Smooth muscle cell (in vitro differentiated cells): ENCODE data around the gene CPLX1. TPM values are rescaled to one million over a fixed set of nuclear protein-coding genes. Genes with fewer than 3 reads are reported as not detected.
A peak's percentile ranks its signal among the peaks of the same experiment; 100 is the strongest.
"Not testable (repeated sequence)": the region's sequence is repeated elsewhere in the genome, so short reads cannot be mapped to it uniquely, and the experiment has no call there.

Experiments
- DNase-seq: peaks from one replicate; lab custom pipeline; 2025; ENCODE audit not compliant: unreplicated experiment; lab: John Stamatoyannopoulos, UW
- H2AFZ ChIP-seq: fragments of 200-600 bp; sonication (generic); 2 replicates; pipeline ENCODE4 v1.6.0; 2016; ENCODE audit warnings: antibody characterized with exemption, low read depth, mild to moderate bottlenecking
- H3F3A ChIP-seq: fragments of 200-600 bp; sonication (generic); 2 replicates; pipeline ENCODE4 v1.6.0; 2017; ENCODE audit warnings: antibody characterized with exemption, low read depth
- H3K27ac ChIP-seq: fragments of 200-600 bp; sonication (generic); 2 replicates; pipeline ENCODE4 v1.5.1; 2016; ENCODE audit warnings: low read depth, mild to moderate bottlenecking
- H3K27me3 ChIP-seq: fragments of 200-600 bp; sonication (generic); 2 replicates; pipeline ENCODE4 v1.6.1; 2016; ENCODE audit warnings: low read depth, mild to moderate bottlenecking
- H3K36me3 ChIP-seq: fragments of 200-600 bp; sonication (generic); 2 replicates; pipeline ENCODE4 v1.5.1; 2016; ENCODE audit warnings: low read depth
- H3K4me1 ChIP-seq: fragments of 200-600 bp; sonication (generic); 2 replicates; pipeline ENCODE4 v1.5.1; 2016; ENCODE audit warnings: low read depth
- H3K4me2 ChIP-seq: fragments of 200-600 bp; sonication (generic); 2 replicates; pipeline ENCODE4 v1.6.0; 2016; ENCODE audit warnings: mild to moderate bottlenecking
- H3K4me3 ChIP-seq: fragments of 200-600 bp; sonication (generic); 2 replicates; pipeline ENCODE4 v1.5.1; 2016; ENCODE audit warnings: mild to moderate bottlenecking
- H3K79me2 ChIP-seq: fragments of 200-600 bp; sonication (generic); 2 replicates; pipeline ENCODE4 v1.6.0; 2016; ENCODE audit warnings: low read depth, mild to moderate bottlenecking
- H3K9ac ChIP-seq: fragments of 200-600 bp; sonication (generic); 2 replicates; pipeline ENCODE4 v1.6.0; 2016; ENCODE audit warnings: low read depth
- H3K9me3 ChIP-seq: fragments of 200-600 bp; sonication (generic); replicated peaks from 2 replicates; pipeline ENCODE4 v1.5.1; 2016; ENCODE audit warnings: low read depth
- H4K20me1 ChIP-seq: fragments of 200-600 bp; sonication (generic); 2 replicates; pipeline ENCODE4 v1.6.0; 2016; ENCODE audit warnings: low read depth
- WGBS: methylation state at CpG from one replicate; pipeline ENCODE4 v1.1.7; 2016; ENCODE audit warnings: low lambda C conversion rate; 5-methylcytosine and 5-hydroxymethylcytosine counted together
- polyA plus RNA-seq: library from polyadenylated mRNA; unstranded; fragments of >200 nt; fragmentation: Nextera tagmentation; extraction: Ambion mirVana; gene quantifications from 2 replicates; pipeline ENCODE4 v1.2.1, GENCODE V29; 2016
- total RNA-seq: library from RNA; depleted of rRNA; stranded (reverse); fragments of >200 nt; gene quantifications from 2 replicates; pipeline ENCODE4 v1.2.3, GENCODE V29; 2014
- TF ChIP-seq, protein P1 (sequence below): fragments of 200-600 bp; sonication (generic); IDR thresholded peaks from 2 replicates; pipeline ENCODE4 v1.5.1; 2017; ENCODE audit warnings: borderline replicate concordance, mild to moderate bottlenecking, antibody characterized with exemption; ENCODE audit not compliant: insufficient read depth, poor library complexity, severe bottlenecking

Gene CPLX1
- total and polyA plus RNA-seq, 2 experiments from 2014 or later: not detected

DNA sequence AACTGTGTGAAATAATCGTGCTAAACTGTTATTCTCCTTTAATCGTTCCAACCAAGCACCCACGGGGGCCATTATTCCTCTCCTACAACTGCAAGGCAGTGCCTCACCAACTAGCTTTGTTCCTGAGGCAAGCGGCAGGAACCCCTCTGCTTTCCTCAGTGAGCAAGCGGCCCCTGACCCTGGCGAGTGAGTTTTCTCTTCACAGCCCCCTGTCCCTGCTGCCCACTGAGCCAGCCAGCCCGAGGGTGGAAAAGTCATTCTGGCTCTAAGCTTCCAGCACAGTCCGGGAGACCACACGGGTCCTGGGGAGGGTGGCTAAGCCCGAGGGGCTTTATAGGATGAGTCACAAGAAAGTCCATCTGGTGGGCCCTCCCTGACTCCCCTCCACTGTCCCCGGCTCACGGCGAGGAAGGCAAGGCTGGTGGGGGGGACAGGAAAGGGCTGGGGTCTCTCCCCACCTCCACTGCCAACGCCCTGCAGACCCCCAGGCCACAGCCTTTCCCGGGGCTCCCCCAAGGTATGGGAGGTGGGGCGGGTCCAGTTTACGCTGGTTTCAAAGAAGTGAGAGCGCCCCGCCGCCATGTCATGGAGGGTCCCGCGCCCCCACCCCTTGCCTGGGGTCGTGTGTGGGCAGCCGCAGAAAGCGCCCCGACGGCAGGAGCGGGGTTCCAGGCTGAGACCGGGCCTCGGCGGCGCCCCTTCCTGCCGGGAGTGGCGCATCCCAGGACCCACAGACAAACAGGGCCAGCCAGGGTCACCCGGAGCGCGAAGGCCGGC, 45.0 kb downstream of the CPLX1 start:
- Histone ChIP-seq H3K27ac (peak overlapping the region; percentile 94), H2AFZ (no peak overlapping the region)
- 6% methylated on average over 35 of the region's 38 CpGs for WGBS

DNA sequence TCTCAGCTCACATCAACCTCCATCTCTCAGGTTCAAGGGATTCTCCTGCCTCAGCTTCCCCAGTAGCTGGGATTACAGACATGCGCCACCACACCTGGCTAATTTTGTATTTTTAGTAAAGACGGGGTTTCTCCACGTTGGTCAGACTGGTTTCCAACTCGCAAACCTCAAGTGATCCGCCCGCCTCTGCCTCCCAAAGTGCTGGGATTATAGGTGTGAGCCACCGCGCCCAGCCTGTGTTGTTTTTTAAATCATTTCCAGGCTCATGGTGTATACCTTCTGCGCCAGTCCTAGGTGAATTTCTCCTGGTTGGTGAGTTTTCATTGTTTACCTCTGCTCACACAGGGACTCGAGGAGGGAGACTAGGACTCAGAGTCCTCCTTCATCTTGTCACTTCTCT, 45.7 kb downstream of the CPLX1 start:
- H2AFZ ChIP-seq, DNase-seq, H3K36me3 ChIP-seq, H3K9me3 ChIP-seq: not testable (repeated sequence)
- Histone ChIP-seq H3K79me2 (peaks cover 61% of the 10 kb centered on the region), H4K20me1 (peaks cover 57% of the 10 kb centered on the region), H3F3A (peaks cover 26% of the 10 kb centered on the region), H3K9ac (peak overlapping the region; percentile 98), H3K27me3 (peaks cover 12% of the 10 kb centered on the region), H3K4me3 (peak overlapping the region; percentile 86), H3K4me2 (peak overlapping the region; percentile 94), H3K27ac (peak overlapping the region; percentile 94), H3K4me1 (peaks cover 16% of the 10 kb centered on the region)
- WGBS: 83% methylated on average over 10 of the region's 10 CpGs

More for the DNA sequence above, 45.0 kb downstream of the CPLX1 start:
- H3K4me3 ChIP-seq: peak overlapping the region; percentile 86
- peaks cover 50% of the 10 kb centered on the region for H4K20me1 ChIP-seq
- no peaks in the 10 kb centered on the region for H3K9me3 ChIP-seq
- TF ChIP-seq, protein P1, sequence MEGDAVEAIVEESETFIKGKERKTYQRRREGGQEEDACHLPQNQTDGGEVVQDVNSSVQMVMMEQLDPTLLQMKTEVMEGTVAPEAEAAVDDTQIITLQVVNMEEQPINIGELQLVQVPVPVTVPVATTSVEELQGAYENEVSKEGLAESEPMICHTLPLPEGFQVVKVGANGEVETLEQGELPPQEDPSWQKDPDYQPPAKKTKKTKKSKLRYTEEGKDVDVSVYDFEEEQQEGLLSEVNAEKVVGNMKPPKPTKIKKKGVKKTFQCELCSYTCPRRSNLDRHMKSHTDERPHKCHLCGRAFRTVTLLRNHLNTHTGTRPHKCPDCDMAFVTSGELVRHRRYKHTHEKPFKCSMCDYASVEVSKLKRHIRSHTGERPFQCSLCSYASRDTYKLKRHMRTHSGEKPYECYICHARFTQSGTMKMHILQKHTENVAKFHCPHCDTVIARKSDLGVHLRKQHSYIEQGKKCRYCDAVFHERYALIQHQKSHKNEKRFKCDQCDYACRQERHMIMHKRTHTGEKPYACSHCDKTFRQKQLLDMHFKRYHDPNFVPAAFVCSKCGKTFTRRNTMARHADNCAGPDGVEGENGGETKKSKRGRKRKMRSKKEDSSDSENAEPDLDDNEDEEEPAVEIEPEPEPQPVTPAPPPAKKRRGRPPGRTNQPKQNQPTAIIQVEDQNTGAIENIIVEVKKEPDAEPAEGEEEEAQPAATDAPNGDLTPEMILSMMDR: no peak
- peaks cover 22% of the 10 kb centered on the region for H3K4me1 ChIP-seq
- DNase-seq: no peak
- H3F3A ChIP-seq: peaks cover 26% of the 10 kb centered on the region
- H3K36me3 ChIP-seq: no peaks in the 10 kb centered on the region
- peaks cover 19% of the 10 kb centered on the region for H3K27me3 ChIP-seq
- H3K9ac ChIP-seq: peak overlapping the region; percentile 98
- peak overlapping the region; percentile 94 for H3K4me2 ChIP-seq
- H3K79me2 ChIP-seq: peaks cover 54% of the 10 kb centered on the region

DNA sequence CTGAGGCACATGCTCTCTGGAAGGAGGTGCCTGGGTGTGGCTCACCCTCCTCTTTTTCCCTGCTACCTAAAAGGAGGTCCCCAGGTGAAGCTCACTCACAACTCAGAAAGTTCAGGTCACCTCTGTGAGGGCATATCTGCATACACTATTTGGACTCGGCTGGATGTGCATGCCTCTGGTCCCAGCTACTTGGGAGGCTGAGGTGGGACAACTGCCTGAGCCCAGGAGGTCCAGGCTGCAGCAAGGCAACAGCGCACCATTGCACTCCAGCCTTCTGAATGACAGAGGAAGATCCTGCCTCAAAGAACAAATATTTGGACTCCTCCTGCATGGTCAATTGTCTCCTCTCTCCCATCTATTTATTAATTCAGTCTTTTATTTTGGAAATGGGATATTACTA, 46.4 kb downstream of the CPLX1 start:
- Histone ChIP-seq H3K27me3 (peaks cover 5% of the 10 kb centered on the region), H3K79me2 (peaks cover 68% of the 10 kb centered on the region), H3K9ac (no peak overlapping the region), H4K20me1 (peaks cover 64% of the 10 kb centered on the region), H3F3A (peaks cover 32% of the 10 kb centered on the region), H2AFZ (no peak overlapping the region), H3K27ac (no peak overlapping the region), H3K36me3 (no peaks in the 10 kb centered on the region), H3K4me2 (peak overlapping the region; percentile 94), H3K9me3 (no peaks in the 10 kb centered on the region), H3K4me3 (peak overlapping the region; percentile 19), H3K4me1 (peaks cover 14% of the 10 kb centered on the region)
- WGBS: 100% methylated on average over 2 of the region's 2 CpGs
- TF ChIP-seq, protein P1: no peak
- no peak for DNase-seq

DNA sequence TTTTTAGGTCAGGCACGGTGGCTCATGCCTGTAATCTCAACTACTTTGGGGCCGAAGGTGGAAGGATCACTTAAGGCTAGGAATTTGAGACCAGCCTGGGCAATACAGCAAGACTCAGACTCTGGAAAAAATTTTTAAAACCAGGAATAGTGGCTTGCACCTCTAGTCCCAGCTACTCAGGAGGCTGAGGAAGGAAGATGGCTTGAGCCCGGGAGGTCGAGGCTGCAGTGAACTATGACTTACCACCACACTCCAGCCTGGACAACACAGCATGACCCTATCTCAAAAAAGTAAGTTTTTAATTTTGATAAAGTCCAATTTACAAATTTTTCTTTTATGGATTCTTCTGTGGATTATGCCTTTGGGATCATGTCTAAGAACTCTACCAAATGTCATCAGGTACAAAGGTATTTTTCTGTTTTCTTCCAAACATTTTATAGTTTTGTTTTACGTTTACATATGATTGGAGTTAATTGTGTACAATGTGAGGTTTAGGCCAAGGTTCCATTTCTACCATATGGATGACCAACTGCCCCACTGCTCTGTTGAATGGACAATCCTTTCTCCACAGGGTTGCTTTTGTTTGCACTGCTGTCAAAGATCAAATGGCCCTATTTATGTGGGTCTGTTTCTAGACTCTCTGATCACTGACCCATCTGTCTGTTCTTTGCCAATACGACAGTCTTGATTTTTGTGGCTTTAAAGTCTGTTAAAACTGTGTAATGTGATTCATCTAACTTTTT, 48.2 kb downstream of the CPLX1 start:
- H3K36me3 ChIP-seq: no peaks in the 10 kb centered on the region
- TF ChIP-seq, protein P1: no peak
- H3F3A ChIP-seq: peaks cover 32% of the 10 kb centered on the region
- DNase-seq: no peak
- H3K27me3 ChIP-seq: no peaks in the 10 kb centered on the region
- no peak overlapping the region for H3K4me3 ChIP-seq
- no peak overlapping the region for H2AFZ ChIP-seq
- peaks cover 14% of the 10 kb centered on the region for H3K4me1 ChIP-seq
- no peak overlapping the region for H3K4me2 ChIP-seq
- H4K20me1 ChIP-seq: peaks cover 82% of the 10 kb centered on the region
- no peak overlapping the region for H3K9ac ChIP-seq
- peaks cover 86% of the 10 kb centered on the region for H3K79me2 ChIP-seq
- WGBS: 86% methylated on average over 6 of the region's 6 CpGs
- no peak overlapping the region for H3K27ac ChIP-seq
- H3K9me3 ChIP-seq: no peaks in the 10 kb centered on the region
